HG03432 (cell line): ENCODE measurements around the gene FRYL.
"Not testable (repeated sequence)": the region's sequence is repeated elsewhere in the genome, so short reads cannot be mapped to it uniquely, and the experiment has no call there.

Experiments used
- ATAC-seq: cut with Tn5 transposase; IDR thresholded peaks from one replicate; pipeline ENCODE4 v1.9.1; 2021; ENCODE audit warnings: mild to moderate bottlenecking, moderate library complexity; ENCODE audit not compliant: unreplicated experiment

FRYL gene

DNA sequence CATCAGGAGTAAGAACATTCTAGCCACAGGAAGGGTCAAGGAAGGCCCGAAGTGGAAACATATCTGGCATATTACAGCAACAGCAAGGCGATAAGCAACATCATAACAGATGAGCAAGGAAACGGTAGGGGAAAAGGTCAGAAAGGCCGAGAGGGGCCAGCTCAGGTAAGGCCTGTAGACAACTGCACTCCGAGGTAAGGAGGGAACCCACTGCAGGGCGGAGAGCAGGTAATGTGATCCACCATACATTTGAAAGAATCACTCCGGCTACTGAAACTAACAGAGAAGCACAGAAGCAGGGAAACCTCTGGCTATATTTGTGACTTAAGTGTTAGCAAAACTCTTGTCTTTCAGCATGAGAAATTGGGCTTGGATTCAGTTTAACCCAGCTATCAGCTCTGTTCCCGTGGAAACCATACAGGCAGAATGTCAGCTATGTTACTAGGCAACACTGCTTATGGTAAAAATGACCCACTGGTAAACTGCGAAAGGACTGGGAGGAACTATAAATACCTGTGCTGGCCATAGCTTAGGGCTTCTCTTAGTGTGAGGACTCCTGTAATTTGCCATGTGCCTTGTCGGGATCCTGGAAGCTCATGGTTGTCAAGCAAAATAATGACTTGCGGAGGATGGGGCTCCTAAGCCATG, 31.0 kb downstream of the FRYL start:
- no peak for ATAC-seq

DNA sequence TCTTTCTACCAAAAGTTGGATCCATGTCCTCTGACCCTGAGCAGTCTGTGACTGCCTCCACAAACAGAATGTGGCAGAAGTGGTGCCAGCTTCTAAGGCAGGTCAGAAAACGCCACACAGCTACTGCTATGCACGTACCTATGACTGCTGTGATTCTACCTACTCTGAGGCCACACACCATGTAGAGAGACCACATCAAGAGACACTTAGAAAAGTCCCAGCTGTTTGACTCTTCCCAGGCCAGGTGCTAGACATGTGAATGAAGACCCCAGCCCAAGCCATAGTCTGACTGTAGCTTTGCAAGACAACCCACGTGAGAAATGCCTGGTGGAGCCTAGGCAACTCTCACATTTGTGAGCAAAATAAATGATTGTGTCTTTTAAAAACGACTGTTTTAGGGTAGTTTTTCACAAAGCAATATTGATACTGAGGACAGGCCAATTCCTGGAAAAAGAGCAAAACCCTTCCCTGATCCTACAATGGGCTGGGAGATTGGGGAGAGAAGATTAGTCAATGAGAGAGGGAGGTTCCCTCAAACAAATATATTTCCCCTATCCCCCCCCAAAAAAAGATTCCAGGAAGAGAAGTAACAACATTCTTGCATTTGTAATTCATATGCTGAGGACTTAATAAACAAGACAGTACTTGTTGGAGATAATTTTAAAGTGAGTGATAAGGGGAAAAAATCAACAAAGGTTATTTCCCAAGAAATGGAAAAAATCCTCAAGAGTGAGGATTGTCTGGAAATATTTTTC, 33.3 kb downstream of the FRYL start:
- no peak for ATAC-seq

GRCh38 chr4:48745223-48745622, 34.9 kb downstream of the FRYL start:
- ATAC-seq = not testable (repeated sequence)

- ATAC-seq = peak; percentile 47
These were observed 37.7 kb downstream of the FRYL start for GRCh38 chr4:48742412-48742811.

GRCh38 chr4:48739560-48740019, 40.5 kb downstream of the FRYL start:
- ATAC-seq = peak; percentile 76

DNA sequence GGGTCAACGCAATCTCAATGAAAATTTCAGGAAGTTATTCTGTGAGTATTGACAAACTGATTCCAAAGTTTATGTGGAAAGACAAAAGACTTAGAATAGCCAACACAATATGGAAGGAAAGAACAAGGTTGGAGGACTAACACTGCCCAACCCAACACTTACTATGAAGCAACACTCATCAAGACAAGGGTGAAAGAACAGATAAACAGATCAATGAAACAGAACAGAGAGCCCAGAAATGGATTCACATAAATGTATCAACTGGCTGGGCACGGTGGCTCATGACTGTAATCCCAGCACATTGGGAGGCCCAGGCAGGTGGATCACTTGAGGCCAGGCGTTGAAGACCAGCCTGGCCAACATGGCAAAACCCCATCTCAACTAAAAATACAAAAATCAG, 41.2 kb downstream of the FRYL start:
- no peak for ATAC-seq

DNA sequence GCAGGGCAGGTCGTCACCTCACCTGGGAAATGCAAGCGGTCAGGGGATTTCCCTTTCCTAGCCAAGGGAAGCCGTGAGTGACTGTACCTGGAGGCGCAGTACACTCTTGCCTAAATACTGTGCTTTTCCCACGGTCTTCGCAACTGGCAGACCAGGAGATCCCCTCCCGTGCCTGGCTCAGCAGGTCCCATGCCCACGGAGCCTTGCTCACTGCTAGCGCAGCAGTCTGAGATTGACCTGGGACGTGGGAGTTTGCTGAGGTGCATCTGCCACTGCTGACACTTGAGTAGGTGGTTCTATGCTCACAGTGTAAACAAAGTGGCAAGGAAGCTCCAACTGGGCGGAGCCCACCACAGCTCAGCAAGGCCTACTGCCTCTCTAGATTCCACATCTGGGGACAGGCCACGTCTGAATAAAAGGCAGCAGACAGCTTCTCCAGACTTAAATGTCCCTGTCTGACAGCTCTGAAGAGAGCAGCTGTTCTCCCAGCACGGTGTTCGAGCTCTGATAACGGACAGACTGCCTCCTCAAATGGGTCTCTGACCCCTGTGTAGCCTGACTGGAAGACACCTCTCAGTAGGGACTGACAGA, 51.1 kb downstream of the FRYL start:
- not testable (repeated sequence) for ATAC-seq

DNA sequence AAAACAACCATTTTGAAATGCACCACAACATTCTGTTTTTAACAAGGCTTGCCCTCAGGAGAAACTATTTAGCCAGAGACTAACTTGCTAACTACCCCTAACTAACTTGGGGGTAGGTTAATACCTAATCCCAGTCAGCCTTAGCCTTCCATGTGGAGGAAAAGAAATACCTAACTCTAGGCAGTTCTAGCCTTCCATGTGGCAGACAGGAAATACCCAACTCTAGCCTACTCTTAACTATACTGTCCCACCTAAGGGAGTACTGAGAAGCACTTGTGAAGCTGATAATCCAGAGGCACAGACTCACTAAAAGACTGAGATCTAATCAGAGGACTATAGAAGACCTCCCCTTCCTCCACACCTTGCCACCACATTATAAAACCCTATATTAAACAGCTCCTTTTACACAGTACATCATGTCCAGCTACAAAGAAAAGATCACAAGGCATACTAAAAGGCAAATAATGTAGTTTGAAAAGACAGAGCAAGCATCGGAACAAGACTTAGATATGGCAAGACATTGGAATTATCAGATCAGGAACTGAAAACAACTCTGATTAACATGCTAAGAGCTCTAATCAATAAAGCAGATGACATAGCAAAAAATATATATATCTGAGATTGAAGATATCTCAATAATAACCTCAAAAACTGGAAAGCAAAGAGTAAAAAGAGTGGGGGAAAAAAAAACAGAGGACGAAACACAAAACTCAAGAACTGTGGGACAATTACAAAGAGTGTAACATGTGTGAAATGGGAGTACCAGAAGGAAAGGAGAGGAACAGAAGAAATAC, 52.2 kb downstream of the FRYL start:
- peak; percentile 67 for ATAC-seq

DNA sequence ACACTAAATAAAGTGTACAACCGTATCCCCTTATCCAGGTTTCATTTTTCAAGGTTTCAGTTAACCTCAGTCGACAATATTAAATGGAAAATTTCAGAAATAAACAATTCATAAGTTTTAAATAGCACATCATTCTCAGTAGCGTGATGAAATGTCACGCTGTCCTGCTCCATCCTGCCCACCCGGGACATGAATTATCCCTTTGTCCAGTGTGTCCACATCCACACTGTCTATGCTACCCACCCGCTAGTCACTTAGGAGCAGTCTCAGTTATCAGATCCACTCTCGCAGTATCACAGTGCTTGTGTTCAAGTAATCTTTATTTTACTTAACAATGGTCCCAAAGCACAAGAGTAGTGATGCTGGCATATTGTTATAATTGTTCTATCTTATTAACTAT, 54.7 kb downstream of the FRYL start:
- ATAC-seq = no peak

DNA sequence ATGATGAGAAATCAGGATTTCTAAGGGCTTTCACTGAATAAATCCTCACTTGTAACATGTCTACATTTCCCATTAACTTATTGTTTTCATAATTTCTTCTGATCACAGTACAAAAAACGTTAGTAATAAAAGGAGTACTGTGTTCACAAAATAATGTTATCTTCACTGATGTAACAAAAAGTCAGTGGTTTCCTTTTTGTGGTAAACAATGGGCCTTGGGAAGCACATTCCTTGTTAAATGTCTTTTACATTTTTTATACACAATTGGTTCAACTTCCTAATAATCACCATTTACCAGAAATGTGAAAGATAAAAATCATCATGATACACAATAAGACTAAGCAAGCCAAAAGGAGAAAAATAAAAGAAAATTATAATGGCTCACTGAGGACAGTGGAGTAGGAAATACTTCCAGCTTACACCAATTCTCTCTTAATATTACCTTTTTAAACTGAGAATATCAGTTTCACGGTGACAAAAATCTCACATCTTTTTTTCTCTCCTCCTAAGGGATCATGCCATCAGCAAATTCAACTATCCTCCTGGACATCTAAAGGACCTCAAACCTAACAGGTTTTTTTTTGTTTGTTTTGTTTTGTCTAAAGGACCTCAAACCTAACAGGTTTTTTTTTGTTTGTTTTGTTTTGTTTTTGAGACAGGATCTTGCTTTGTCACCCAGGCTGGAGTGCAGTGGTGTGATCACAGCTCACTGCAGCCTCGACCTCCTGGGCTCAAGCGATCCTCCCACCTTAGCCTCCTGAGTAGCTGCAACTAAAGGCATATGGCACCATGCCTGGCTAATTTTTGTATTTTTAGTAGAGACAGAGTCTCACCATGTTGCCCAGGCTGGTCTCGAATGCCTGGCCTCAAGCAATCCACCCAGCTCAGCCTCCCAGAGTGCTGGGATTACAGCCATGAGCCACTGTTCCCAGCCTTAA, 57.3 kb downstream of the FRYL start:
- no peak for ATAC-seq

- no peak for ATAC-seq
These were observed 59.6 kb downstream of the FRYL start for GRCh38 chr4:48720459-48720858.

GRCh38 chr4:48718818-48719465, 61.1 kb downstream of the FRYL start:
- ATAC-seq = no peak

- ATAC-seq = not testable (repeated sequence)
These were observed 63.8 kb downstream of the FRYL start for GRCh38 chr4:48716285-48716684.

- ATAC-seq = no peak
These were observed 69.5 kb downstream of the FRYL start for GRCh38 chr4:48710446-48711209.

DNA sequence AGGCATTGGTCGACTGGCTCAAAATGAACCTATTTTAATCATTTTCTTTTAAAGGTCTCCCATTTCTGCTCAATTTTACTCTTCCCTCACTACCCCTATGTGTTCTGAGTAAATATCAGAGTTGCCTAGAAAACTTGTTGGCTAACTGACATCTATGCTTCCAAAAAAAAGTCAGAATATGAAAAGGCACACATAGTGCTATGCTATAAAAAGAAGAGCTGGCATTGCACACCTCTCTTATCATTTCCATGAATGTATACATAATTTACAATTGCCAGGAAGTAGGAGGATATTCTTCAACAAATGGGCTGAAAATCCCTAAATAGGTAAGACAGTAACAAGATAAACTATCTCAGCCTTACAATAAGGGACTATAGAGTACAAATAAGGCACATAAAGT, 70.2 kb downstream of the FRYL start:
- no peak for ATAC-seq

GRCh38 chr4:48708610-48709009, 71.5 kb downstream of the FRYL start:
- ATAC-seq = no peak

DNA sequence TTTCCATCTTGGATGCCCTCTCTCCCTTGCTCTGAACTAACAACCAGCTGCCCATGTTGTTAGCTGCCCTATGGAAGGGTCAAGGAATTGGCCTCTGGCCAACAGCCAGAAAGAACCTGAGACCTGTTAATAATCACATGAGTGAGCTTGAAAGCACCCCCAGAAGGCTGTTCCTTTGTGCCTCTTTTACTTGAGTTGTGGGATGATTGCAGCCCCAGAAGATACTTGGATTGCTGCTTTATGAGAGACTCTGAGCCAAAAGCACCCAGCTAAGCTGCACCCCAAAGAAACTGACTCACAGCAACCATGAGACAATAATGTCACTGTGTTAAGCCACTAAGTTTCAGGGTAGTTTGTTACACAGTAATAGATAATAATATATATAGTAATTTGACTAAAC, 73.3 kb downstream of the FRYL start:
- ATAC-seq = no peak

DNA sequence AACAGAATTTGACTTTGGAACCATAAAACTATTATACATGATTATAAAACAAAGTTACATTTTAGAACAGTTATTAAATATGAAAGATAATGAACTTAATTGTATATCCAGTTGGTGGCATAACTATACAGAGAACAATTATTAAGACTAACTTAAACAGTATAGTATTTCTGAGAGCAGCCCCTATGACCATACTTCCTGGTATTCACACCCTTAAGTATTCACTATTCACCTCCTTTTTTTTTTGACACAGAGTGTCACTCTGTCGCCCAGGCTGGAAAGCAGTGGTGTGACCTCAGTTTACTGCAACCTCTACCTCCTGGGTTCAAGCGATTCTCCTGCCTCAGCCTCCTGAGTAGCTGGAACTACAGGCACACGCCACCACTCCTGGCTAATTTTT, 74.5 kb downstream of the FRYL start:
- no peak for ATAC-seq
